Cardiac fibroblast (primary cell): ENCODE results near the gene PTGES2.

Experiments
- DNase-seq, 2 donors: peaks; one replicate each; pipeline versions ENCODE4 v3.0.0 to v3.0.0-alpha.2; 2010; ENCODE audit warnings: low read depth in 2 of 2
- H3K4me3 ChIP-seq, 2 donors: replicated peaks in 1 of 2; 1 replicate in 1 of 2; 2 replicates in 1 of 2; pipeline ENCODE4 v1.5.1; 2011; ENCODE audit warnings: low read depth in 2 of 2, low read length in 2 of 2, mild to moderate bottlenecking in 2 of 2, moderate library complexity in 1 of 2
- CTCF ChIP-seq: IDR thresholded peaks from one replicate; pipeline ENCODE4 v1.5.1; 2011; ENCODE audit warnings: low read depth, mild to moderate bottlenecking, low read length, inconsistent platforms

Gene PTGES2

GRCh38 chr9:128108269-128109049 is 19.1 kb downstream of the PTGES2 start:
- no peak for DNase-seq
- no peak for TF ChIP-seq CTCF
- H3K4me3 ChIP-seq, result no peak overlapping the region

- no peak for DNase-seq
- no peak for TF ChIP-seq CTCF
- no peak overlapping the region for H3K4me3 ChIP-seq
These were observed 19.9 kb downstream of the PTGES2 start for GRCh38 chr9:128107468-128108268.

GRCh38 chr9:128106940-128107467 is 20.5 kb downstream of the PTGES2 start:
- H3K4me3 ChIP-seq, result no peak overlapping the region
- no peak for DNase-seq
- TF ChIP-seq CTCF, result no peak

- no peak for DNase-seq
- no peak overlapping the region for H3K4me3 ChIP-seq
- TF ChIP-seq CTCF, result no peak
These were observed 21.2 kb downstream of the PTGES2 start for GRCh38 chr9:128106181-128106939.

GRCh38 chr9:128105538-128106175 is 21.9 kb downstream of the PTGES2 start:
- no peak overlapping the region for H3K4me3 ChIP-seq
- TF ChIP-seq CTCF, result no peak
- no peak for DNase-seq

GRCh38 chr9:128104171-128104618 is 23.3 kb downstream of the PTGES2 start:
- H3K4me3 ChIP-seq, result no peak overlapping the region
- no peak for DNase-seq
- TF ChIP-seq CTCF, result no peak
